Liver (tissue), 9 donors: ENCODE results near the gene TMEM184A. TPM values are rescaled to one million over a fixed set of nuclear protein-coding genes. Genes with fewer than 3 reads are reported as not detected.

Source experiments
- DNase-seq: peaks from one replicate; pipeline ENCODE4 v3.0.0-alpha.2; 2017; ENCODE audit warnings: low spot score
- H3K27ac ChIP-seq, 2 donors: one replicate each; pipeline ENCODE4 v1.7.0; 2013; ENCODE audit warnings: inconsistent platforms in 2 of 2, low read length in 2 of 2, control low read depth in 1 of 2, low read depth in 1 of 2, mild to moderate bottlenecking in 1 of 2
- H3K27me3 ChIP-seq, 4 donors: one replicate each; pipeline versions ENCODE4 v1.6.1 to v1.7.0; 2013; ENCODE audit warnings: low read length in 3 of 4, inconsistent platforms in 1 of 4, mild to moderate bottlenecking in 1 of 4, moderate library complexity in 1 of 4; ENCODE audit not compliant: control insufficient read depth in 4 of 4, insufficient read depth in 4 of 4
- H3K36me3 ChIP-seq, 4 donors: one replicate each; pipeline versions ENCODE4 v1.6.1 to v1.7.0; 2013; ENCODE audit warnings: low read length in 3 of 4, mild to moderate bottlenecking in 3 of 4, low read depth in 1 of 4, moderate library complexity in 1 of 4; ENCODE audit not compliant: control insufficient read depth in 4 of 4, insufficient read depth in 3 of 4
- H3K4me1 ChIP-seq, 4 donors: one replicate each; pipeline versions ENCODE4 v1.6.1 to v1.7.0; 2013; ENCODE audit warnings: low read length in 3 of 4, mild to moderate bottlenecking in 3 of 4, moderate library complexity in 1 of 4; ENCODE audit not compliant: control insufficient read depth in 4 of 4, insufficient read depth in 4 of 4
- H3K4me3 ChIP-seq, 3 donors: one replicate each; pipeline versions ENCODE4 v1.6.1 to v1.7.0; 2013; ENCODE audit warnings: low read length in 3 of 3, control low read depth in 1 of 3, low read depth in 1 of 3, mild to moderate bottlenecking in 1 of 3
- H3K9ac ChIP-seq, 2 donors: one replicate each; pipeline ENCODE4 v1.7.0; 2013; ENCODE audit warnings: low read length in 2 of 2, mild to moderate bottlenecking in 2 of 2, moderate library complexity in 2 of 2, control low read depth in 1 of 2, low read depth in 1 of 2
- H3K9me3 ChIP-seq, 4 donors: one replicate each; pipeline versions ENCODE4 v1.6.1 to v1.7.0; 2013; ENCODE audit warnings: low read length in 3 of 4; ENCODE audit not compliant: control insufficient read depth in 4 of 4
- ATF3 ChIP-seq: IDR thresholded peaks from 2 replicates; pipeline ENCODE4 v1.6.1; 2016; ENCODE audit warnings: antibody characterized with exemption
- CTCF ChIP-seq: fragments of 150-350 bp; IDR thresholded peaks from 2 replicates; pipeline ENCODE4 v1.5.1; 2017; ENCODE audit warnings: improper control_type of control experiment, low read depth, low read length; ENCODE audit not compliant: missing input control
- EGR1 ChIP-seq, 2 donors: IDR thresholded peaks; 2 replicates each; pipeline ENCODE4 v1.6.1; 2016 to 2018; ENCODE audit warnings: antibody characterized with exemption in 2 of 2, low read depth in 2 of 2
- FOXA1 ChIP-seq: IDR thresholded peaks from 2 replicates; pipeline ENCODE4 v1.6.1; 2016; ENCODE audit warnings: antibody characterized with exemption
- FOXA2 ChIP-seq: IDR thresholded peaks from 2 replicates; pipeline ENCODE4 v1.6.1; 2016; ENCODE audit warnings: antibody characterized with exemption
- GABPA ChIP-seq, 2 donors: IDR thresholded peaks in 1 of 2; conservative IDR thresholded peaks in 1 of 2; 2 replicates each; pipeline ENCODE4 v1.6.1; 2016; ENCODE audit warnings: antibody characterized with exemption in 2 of 2, mild to moderate bottlenecking in 1 of 2, moderate library complexity in 1 of 2
- HNF4A ChIP-seq, 2 donors: conservative IDR thresholded peaks; 2 replicates each; pipeline ENCODE4 v1.6.1; 2016; ENCODE audit warnings: antibody characterized with exemption in 2 of 2, mild to moderate bottlenecking in 2 of 2
- HNF4G ChIP-seq: IDR thresholded peaks from 2 replicates; pipeline ENCODE4 v1.6.1; 2016; ENCODE audit warnings: antibody characterized with exemption
- JUND ChIP-seq, 2 donors: IDR thresholded peaks; 2 replicates each; pipeline ENCODE4 v1.6.1; 2016; ENCODE audit warnings: antibody characterized with exemption in 2 of 2
- MAX ChIP-seq: IDR thresholded peaks from 2 replicates; pipeline ENCODE4 v1.6.1; 2016; ENCODE audit warnings: antibody characterized with exemption
- NR2F2 ChIP-seq: IDR thresholded peaks from 2 replicates; pipeline ENCODE4 v1.6.1; 2016; ENCODE audit warnings: antibody characterized with exemption
- RAD21 ChIP-seq, 2 donors: IDR thresholded peaks; 2 replicates each; pipeline ENCODE4 v1.6.1; 2016; ENCODE audit warnings: antibody characterized with exemption in 2 of 2, mild to moderate bottlenecking in 2 of 2
- REST ChIP-seq: IDR thresholded peaks from 2 replicates; pipeline ENCODE4 v1.6.1; 2016; ENCODE audit warnings: antibody characterized with exemption, mild to moderate bottlenecking
- RXRA ChIP-seq, 2 donors: IDR thresholded peaks; 2 replicates each; pipeline ENCODE4 v1.6.1; 2017 to 2018; ENCODE audit warnings: antibody characterized with exemption in 2 of 2, mild to moderate bottlenecking in 1 of 2
- SP1 ChIP-seq: IDR thresholded peaks from 2 replicates; pipeline ENCODE4 v1.6.1; 2018; ENCODE audit warnings: antibody characterized with exemption, mild to moderate bottlenecking
- TAF1 ChIP-seq: conservative IDR thresholded peaks from 2 replicates; pipeline ENCODE4 v1.6.1; 2016; ENCODE audit warnings: antibody characterized with exemption, mild to moderate bottlenecking
- YY1 ChIP-seq: IDR thresholded peaks from 2 replicates; pipeline ENCODE4 v1.6.1; 2016; ENCODE audit warnings: antibody characterized with exemption, mild to moderate bottlenecking
- WGBS: extraction: QIAGEN DNeasy Blood & Tissue Kit; methylation state at CpG from one replicate; pipeline ENCODE4 v1.1.7; 2013; 5-methylcytosine and 5-hydroxymethylcytosine counted together
- polyA plus RNA-seq, 2 donors: library from polyadenylated mRNA; stranded (reverse) in 1 of 2; unstranded in 1 of 2; fragments of 200-250 nt in 1 of 2; fragments of >200 nt in 1 of 2; fragmentation: Nextera tagmentation in 1 of 2; extraction: Ambion mirVana in 1 of 2; gene quantifications; one replicate each; pipeline versions ENCODE4 v1.2.1 to v1.2.3, GENCODE V29; 2013 to 2015
- total RNA-seq, 2 donors: library from RNA; depleted of rRNA; stranded (reverse); fragments of >200 nt; gene quantifications; one replicate each; pipeline ENCODE4 v1.2.3, GENCODE V29; 2014
- donor health status: healthy.
- donor health status: healthy.
- donor health status: healthy.
- donor health status: healthy.
- donor health status: healthy.

TMEM184A gene
- total and polyA plus RNA-seq, 4 donors, result 1.6 to 12.6 (median 11.4) TPM

GRCh38 chr7:1548438-1548831, 7.6 kb downstream of the TMEM184A start:
- no peak for DNase-seq
- no peak overlapping the region for H3K4me3 ChIP-seq
- 78% methylated on average over 17 of the region's 17 CpGs for WGBS
- H3K27me3 ChIP-seq, result no peaks in the 10 kb centered on the region
- H3K4me1 ChIP-seq, result no peaks in the 10 kb centered on the region
- TF ChIP-seq YY1 (no peak), SP1 (no peak), HNF4G (no peak), MAX (no peak)
- no peak overlapping the region for H3K9ac ChIP-seq
- H3K36me3 ChIP-seq, result peaks cover 0 to 22% (median 11%) of the 10 kb centered on the region in 4 donors
- no peaks in the 10 kb centered on the region for H3K9me3 ChIP-seq
- no peak overlapping the region for H3K27ac ChIP-seq

- no peak overlapping the region for H3K4me3 ChIP-seq
- H3K36me3 ChIP-seq, result peaks cover 0 to 22% (median 11%) of the 10 kb centered on the region in 4 donors
- TF ChIP-seq RXRA (IDR thresholded peaks at IDR 0.05) (no peak), SP1 (no peak), FOXA1 (no peak), CTCF (no peak), FOXA2 (no peak), JUND (IDR thresholded peaks at IDR 0.05) (no peak), GABPA (IDR thresholded peaks at IDR 0.05 in 1 of 2, conservative IDR thresholded peaks at IDR 0.05 in 1 of 2) (no peak)
- WGBS, result 88% methylated on average over 35 of the region's 35 CpGs
- no peak overlapping the region for H3K9ac ChIP-seq
- no peaks in the 10 kb centered on the region for H3K9me3 ChIP-seq
- no peaks in the 10 kb centered on the region for H3K4me1 ChIP-seq
- DNase-seq, result no peak
- H3K27me3 ChIP-seq, result no peaks in the 10 kb centered on the region
- H3K27ac ChIP-seq, result no peak overlapping the region
Measured at GRCh38 chr7:1547777-1548437, 8.1 kb downstream of the TMEM184A start.

GRCh38 chr7:1546909-1547776, 8.9 kb downstream of the TMEM184A start:
- 91% methylated on average over 41 of the region's 41 CpGs for WGBS
- DNase-seq, result no peak
- Histone ChIP-seq H3K4me3 (no peak overlapping the region), H3K27ac (no peak overlapping the region), H3K27me3 (no peaks in the 10 kb centered on the region), H3K9ac (no peak overlapping the region), H3K9me3 (no peaks in the 10 kb centered on the region), H3K36me3 (peaks cover 0 to 20% (median 10%) of the 10 kb centered on the region in 4 donors), H3K4me1 (no peaks in the 10 kb centered on the region)
- no peak for TF ChIP-seq RAD21 (IDR thresholded peaks at IDR 0.05)
- TF ChIP-seq TAF1, result no peak
- TF ChIP-seq YY1, result no peak
- TF ChIP-seq REST, result no peak
- TF ChIP-seq EGR1 (IDR thresholded peaks at IDR 0.05; ENCODE audit: low read depth in 2 of 2), result no peak
- no peak for TF ChIP-seq SP1
- TF ChIP-seq FOXA1, result no peak
- no peak for TF ChIP-seq NR2F2
- no peak for TF ChIP-seq FOXA2
- TF ChIP-seq GABPA (IDR thresholded peaks at IDR 0.05 in 1 of 2, conservative IDR thresholded peaks at IDR 0.05 in 1 of 2), result no peak
- no peak for TF ChIP-seq ATF3
- TF ChIP-seq MAX, result no peak
- TF ChIP-seq CTCF, result no peak
- TF ChIP-seq RXRA (IDR thresholded peaks at IDR 0.05), result no peak
- TF ChIP-seq JUND (IDR thresholded peaks at IDR 0.05), result no peak
- no peak for TF ChIP-seq HNF4G
- no peak for TF ChIP-seq HNF4A (conservative IDR thresholded peaks at IDR 0.05)
